Pancreas (tissue), 10 donors: ENCODE data around the gene TMUB1. TPM values are rescaled to one million over a fixed set of nuclear protein-coding genes. Genes with fewer than 3 reads are reported as not detected.
A peak's percentile ranks its signal among the peaks of the same experiment; 100 is the strongest.

Experiments
- ATAC-seq, 4 donors: fragments of 200-7000 bp; cut with Tn5 transposase; one replicate each; pipeline versions ENCODE4 v1.8.0 to v1.9.1; 2020; ENCODE audit warnings: mild to moderate bottlenecking in 4 of 4, moderate library complexity in 4 of 4
- DNase-seq, 6 donors: peaks; one replicate each; pipeline ENCODE4 v3.0.0-alpha.2; 2020
- FAIRE-seq: peaks from 2 replicates; lab custom pipeline; 2012; peaks lifted over from hg19 to GRCh38; lab: Jason Lieb, UNC
- H3K27ac ChIP-seq, 4 donors: fragments of 200-600 bp; sonication (generic); 1 replicate in 3 of 4; 2 replicates in 1 of 4; pipeline versions ENCODE4 v1.5.0 to v1.8.0; 2020
- H3K27me3 ChIP-seq, 4 donors: fragments of 200-600 bp; one replicate each; pipeline ENCODE4 v1.8.0; 2021
- H3K36me3 ChIP-seq, 3 donors: fragments of 200-600 bp; sonication (generic) in 1 of 3; one replicate each; pipeline versions ENCODE4 v1.5.0 to v1.8.0; 2020 to 2021
- H3K4me1 ChIP-seq, 3 donors: fragments of 200-600 bp; one replicate each; pipeline ENCODE4 v1.8.0; 2021
- H3K4me3 ChIP-seq, 4 donors: fragments of 200-600 bp; sonication (generic) in 2 of 4; one replicate each; pipeline versions ENCODE4 v1.5.0 to v1.8.0; 2020 to 2021
- H3K9me3 ChIP-seq, 4 donors: fragments of 200-600 bp; one replicate each; pipeline ENCODE4 v1.8.0; 2021
- CTCF ChIP-seq, 4 donors: fragments of 200-600 bp; sonication (generic) in 3 of 4; IDR thresholded peaks; one replicate each; pipeline versions ENCODE4 v1.5.0 to v1.8.0; 2021; ENCODE audit warnings: antibody characterized with exemption in 4 of 4
- WGBS, 2 donors: extraction: QIAGEN DNeasy Blood & Tissue Kit; methylation state at CpG; one replicate each; pipeline ENCODE4 v1.1.7; 2013; 5-methylcytosine and 5-hydroxymethylcytosine counted together
- intact Hi-C, 3 donors: fragments of 100-400 bp; cut with DNase I; formaldehyde crosslinking; loops; one replicate each; pipeline versions ENCODE4 v1.11.1 to v1.14.2; 2022
- polyA plus RNA-seq, 2 donors: library from polyadenylated mRNA; stranded (reverse); fragments of 200-250 nt; gene quantifications; one replicate each; pipeline ENCODE4 v1.2.3, GENCODE V29; 2013
- total RNA-seq, 6 donors: library from RNA; stranded (reverse); fragmentation: NEBNext Ultra II Directional in 4 of 6; extraction: Animal tissue kit (Norgen Biotek cat#: 25700) in 4 of 6; gene quantifications; one replicate each; pipeline versions ENCODE4 v1.2.1 to v1.2.4, GENCODE V29; 2021 to 2023
- donor health status: healthy with polysubstance abuse.
- donor health status: DM: no; HTN: no; CAD: no; lungs with moderate emphysema.
- donor health status: DM: no; HTN: no; CAD: no.
- donor health status: control.
- donor health status: control.
- donor health status: Bipolar disorder and iron deficiency.
- donor health status: DM: yes; HTN: yes; CAD: no.
- donor health status: DM: no; HTN: no; CAD: no.
- donor health status: DM: no; HTN: no; CAD: no.
- donor health status: DM: yes; HTN: yes; CAD: no.

The TMUB1 gene
- total and polyA plus RNA-seq, 8 donors = 34.5 to 103 (median 44.1) TPM

GRCh38 chr7:151119902-151120301, 36.6 kb upstream of the TMUB1 start:
- 94 to 96% methylated on average over 25 to 27 of the region's 27 CpGs for WGBS, 2 donors
- Histone ChIP-seq H3K4me1 (no peaks in the 10 kb centered on the region), H3K9me3 (no peaks in the 10 kb centered on the region), H3K27me3 (no peaks in the 10 kb centered on the region), H3K36me3 (peaks cover 0 to 43% (median 19%) of the 10 kb centered on the region in 3 donors), H3K4me3 (no peak overlapping the region), H3K27ac (no peak overlapping the region)
- intact Hi-C loops = loop anchor here in 1 of 3 donors (5.0 kb wide), 2 partner anchors 52 to 187 kb away; no protein-coding TSS in a partner anchor
- ATAC-seq = no peak
- no peak for TF ChIP-seq CTCF (IDR thresholded peaks at IDR 0.05)
- FAIRE-seq = no peak
- DNase-seq = peak in 1 of 6 donors; percentile 70

GRCh38 chr7:151119055-151119415, 35.7 kb upstream of the TMUB1 start:
- no peaks in the 10 kb centered on the region for H3K27me3 ChIP-seq
- DNase-seq (peak in 1 of 6 donors; percentile 69), ATAC-seq (no peak), FAIRE-seq (no peak)
- no peak overlapping the region for H3K27ac ChIP-seq
- H3K9me3 ChIP-seq = no peaks in the 10 kb centered on the region
- peaks cover 2 to 4% (median 2%) of the 10 kb centered on the region in 3 donors for H3K4me1 ChIP-seq
- TF ChIP-seq CTCF (IDR thresholded peaks at IDR 0.05) = no peak
- 93 to 94% methylated on average over 13 of the region's 13 CpGs for WGBS, 2 donors
- peaks cover 0 to 43% (median 19%) of the 10 kb centered on the region in 3 donors for H3K36me3 ChIP-seq
- H3K4me3 ChIP-seq = no peak overlapping the region
- intact Hi-C loops = no loop called here

- FAIRE-seq = no peak
These were observed 35.1 kb upstream of the TMUB1 start for GRCh38 chr7:151118108-151119054.

GRCh38 chr7:151117565-151117964, 34.3 kb upstream of the TMUB1 start:
- peaks cover 4 to 12% (median 6%) of the 10 kb centered on the region in 3 donors for H3K4me1 ChIP-seq
- H3K36me3 ChIP-seq = peaks cover 0 to 34% (median 19%) of the 10 kb centered on the region in 3 donors
- DNase-seq (peak in 2 of 6 donors; percentile 19 to 59), ATAC-seq (no peak), FAIRE-seq (no peak)
- TF ChIP-seq CTCF (IDR thresholded peaks at IDR 0.05) = no peak
- 91 to 92% methylated on average over 12 of the region's 12 CpGs for WGBS, 2 donors
- no peaks in the 10 kb centered on the region for H3K27me3 ChIP-seq
- H3K27ac ChIP-seq = no peak overlapping the region
- no peaks in the 10 kb centered on the region for H3K9me3 ChIP-seq
- no peak overlapping the region for H3K4me3 ChIP-seq
- intact Hi-C loops = no loop called here

More at GRCh38 chr7:151118108-151119054, 35.1 kb upstream of the TMUB1 start:
- ATAC-seq (no peak), DNase-seq (peak in 1 of 6 donors; percentile 58)
- Histone ChIP-seq H3K27me3 (no peaks in the 10 kb centered on the region), H3K9me3 (no peaks in the 10 kb centered on the region), H3K36me3 (peaks cover 0 to 43% (median 19%) of the 10 kb centered on the region in 3 donors), H3K4me1 (peaks cover 4 to 8% (median 6%) of the 10 kb centered on the region in 3 donors), H3K27ac (no peak overlapping the region), H3K4me3 (no peak overlapping the region)
- intact Hi-C loops = no loop called here
- 91% methylated on average over 38 of the region's 38 CpGs for WGBS, 2 donors
- no peak for TF ChIP-seq CTCF (IDR thresholded peaks at IDR 0.05)
